ENCODE data around the gene TMPRSS9.
"Not testable (repeated sequence)": the region's sequence is repeated elsewhere in the genome, so short reads cannot be mapped to it uniquely, and the experiment has no call there.

Gene TMPRSS9

GRCh38 chr19:2389594-2389993, 29.5 kb downstream of the TMPRSS9 start:
- no peak overlapping the region for H2AFZ ChIP-seq (ENCODE audit: low read depth, low read length)
- no peaks in the 10 kb centered on the region for H3K79me2 ChIP-seq (ENCODE audit: low read length)
- H3K36me3 ChIP-seq (replicated peaks; ENCODE audit: low read depth, low read length), result no peaks in the 10 kb centered on the region
- H3K9ac ChIP-seq (ENCODE audit: low read length), result no peak overlapping the region
- H3K27ac ChIP-seq (ENCODE audit: low read length), result no peak overlapping the region
- peaks cover 4% of the 10 kb centered on the region for H3K27me3 ChIP-seq (ENCODE audit: low read depth, low read length)
- H3K4me1 ChIP-seq (ENCODE audit: low read length), result peaks cover 5% of the 10 kb centered on the region
- no peak for TF ChIP-seq CTCF (IDR thresholded peaks at IDR 0.05; ENCODE audit: low read depth, low read length)
- TF ChIP-seq EZH2phosphoT487 (IDR thresholded peaks at IDR 0.05; ENCODE audit: low read depth), result no peak
- no peak overlapping the region for H3K4me2 ChIP-seq (ENCODE audit: low read length)
- no peaks in the 10 kb centered on the region for H3K9me3 ChIP-seq (ENCODE audit: insufficient read depth, low read length)
- H4K20me1 ChIP-seq (ENCODE audit: insufficient read depth, low read length), result no peaks in the 10 kb centered on the region
- no peak overlapping the region for H3K4me3 ChIP-seq (ENCODE audit: low read length)

GRCh38 chr19:2391118-2391725, 31.2 kb downstream of the TMPRSS9 start:
- H3K36me3 ChIP-seq (replicated peaks; ENCODE audit: low read depth, low read length), result no peaks in the 10 kb centered on the region
- peak overlapping the region; percentile 58 for H3K4me2 ChIP-seq (ENCODE audit: low read length)
- TF ChIP-seq EZH2phosphoT487 (IDR thresholded peaks at IDR 0.05; ENCODE audit: low read depth) (no peak), CTCF (IDR thresholded peaks at IDR 0.05; ENCODE audit: low read depth, low read length) (peak; percentile 91)
- no peak overlapping the region for H2AFZ ChIP-seq (ENCODE audit: low read depth, low read length)
- H4K20me1 ChIP-seq (ENCODE audit: insufficient read depth, low read length), result no peaks in the 10 kb centered on the region
- H3K27ac ChIP-seq (ENCODE audit: low read length), result no peak overlapping the region
- peaks cover 11% of the 10 kb centered on the region for H3K4me1 ChIP-seq (ENCODE audit: low read length)
- no peaks in the 10 kb centered on the region for H3K79me2 ChIP-seq (ENCODE audit: low read length)
- no peak overlapping the region for H3K9ac ChIP-seq (ENCODE audit: low read length)
- peaks cover 4% of the 10 kb centered on the region for H3K27me3 ChIP-seq (ENCODE audit: low read depth, low read length)
- H3K4me3 ChIP-seq (ENCODE audit: low read length), result no peak overlapping the region
- H3K9me3 ChIP-seq (ENCODE audit: insufficient read depth, low read length), result no peaks in the 10 kb centered on the region

GRCh38 chr19:2392366-2392765, 32.3 kb downstream of the TMPRSS9 start:
- TF ChIP-seq CTCF (IDR thresholded peaks at IDR 0.05; ENCODE audit: low read depth, low read length) (no peak), EZH2phosphoT487 (IDR thresholded peaks at IDR 0.05; ENCODE audit: low read depth) (no peak)
- Histone ChIP-seq H3K4me3 (ENCODE audit: low read length) (no peak overlapping the region), H3K79me2 (ENCODE audit: low read length) (no peaks in the 10 kb centered on the region), H3K4me2 (ENCODE audit: low read length) (no peak overlapping the region), H3K36me3 (replicated peaks; ENCODE audit: low read depth, low read length) (no peaks in the 10 kb centered on the region), H3K9ac (ENCODE audit: low read length) (no peak overlapping the region), H2AFZ (ENCODE audit: low read depth, low read length) (no peak overlapping the region), H4K20me1 (ENCODE audit: insufficient read depth, low read length) (no peaks in the 10 kb centered on the region), H3K4me1 (ENCODE audit: low read length) (peaks cover 11% of the 10 kb centered on the region), H3K9me3 (ENCODE audit: insufficient read depth, low read length) (no peaks in the 10 kb centered on the region), H3K27me3 (ENCODE audit: low read depth, low read length) (peaks cover 4% of the 10 kb centered on the region), H3K27ac (ENCODE audit: low read length) (no peak overlapping the region)

GRCh38 chr19:2392899-2393298, 32.8 kb downstream of the TMPRSS9 start:
- not testable (repeated sequence) for H3K36me3 ChIP-seq (replicated peaks; ENCODE audit: low read depth, low read length); H3K9ac ChIP-seq (ENCODE audit: low read length)

More at GRCh38 chr19:2392899-2393298, 32.8 kb downstream of the TMPRSS9 start:
- H3K27ac ChIP-seq (ENCODE audit: low read length); H3K79me2 ChIP-seq (ENCODE audit: low read length); H3K4me2 ChIP-seq (ENCODE audit: low read length); H3K27me3 ChIP-seq (ENCODE audit: low read depth, low read length); H2AFZ ChIP-seq (ENCODE audit: low read depth, low read length); H3K4me3 ChIP-seq (ENCODE audit: low read length); H3K9me3 ChIP-seq (ENCODE audit: insufficient read depth, low read length); H4K20me1 ChIP-seq (ENCODE audit: insufficient read depth, low read length): not testable (repeated sequence)
- H3K4me1 ChIP-seq (ENCODE audit: low read length), result peaks cover 11% of the 10 kb centered on the region

Measured in OCI-LY3 (cell line).